IMR-90 (cell line): ENCODE measurements around the gene PRKRIP1. TPM values are rescaled to one million over a fixed set of nuclear protein-coding genes. Genes with fewer than 3 reads are reported as not detected.
A peak's percentile ranks its signal among the peaks of the same experiment; 100 is the strongest.

Source experiments
- ATAC-seq: fragments of 200-7000 bp; cut with Tn5 transposase; 2 replicates; pipeline ENCODE4 v1.9.1; 2020; ENCODE audit warnings: low read depth, mild to moderate bottlenecking, moderate library complexity
- BruUV-seq: library from RNA; stranded (reverse); fragments of 400-500 nt; replicated peaks from 2 replicates; lab custom pipeline; 2021; lab: Mats Ljungman, UMichigan
- CTCF ChIA-PET: fragments of 300-600 bp; formaldehyde crosslinking; extraction: SDS; loops from one replicate; lab custom pipeline; 2021; ENCODE audit warnings: antibody characterized with exemption; lab: Yijun Ruan, JAX
- POLR2A ChIA-PET: fragments of 300-600 bp; sonication (Branson Sonifier 250); formaldehyde crosslinking; loops from one replicate; lab custom pipeline; 2022; ENCODE audit warnings: antibody characterized with exemption; ENCODE audit not compliant: unreplicated experiment; lab: Charles Lee
- DNase-seq: peaks from one replicate; pipeline ENCODE4 v3.0.0; 2013
- H2AFZ ChIP-seq: replicated peaks from 2 replicates; pipeline ENCODE3; 2013; ENCODE audit warnings: low read length, mild to moderate bottlenecking; ENCODE audit not compliant: poor library complexity
- H2AK5ac ChIP-seq: 2 replicates; pipeline ENCODE4 v1.6.1; 2013; ENCODE audit warnings: low read depth, low read length, inconsistent platforms
- H2AK9ac ChIP-seq: replicated peaks from 2 replicates; pipeline ENCODE3; 2013; ENCODE audit warnings: mild to moderate bottlenecking, low read depth, low read length, moderate library complexity; ENCODE audit not compliant: poor library complexity
- H2BK120ac ChIP-seq: 2 replicates; pipeline ENCODE4 v1.6.1; 2013; ENCODE audit warnings: low read depth, low read length, inconsistent platforms
- H2BK15ac ChIP-seq: 3 replicates; pipeline ENCODE4 v1.6.1; 2013; ENCODE audit warnings: low read depth, low read length, inconsistent platforms
- H2BK20ac ChIP-seq: 2 replicates; pipeline ENCODE4 v1.6.1; 2013; ENCODE audit warnings: low read depth, mild to moderate bottlenecking, inconsistent platforms, low read length, moderate library complexity
- H2BK5ac ChIP-seq: 2 replicates; pipeline ENCODE4 v1.6.1; 2013; ENCODE audit warnings: mild to moderate bottlenecking, low read depth, low read length, inconsistent platforms; ENCODE audit not compliant: poor library complexity, severe bottlenecking
- H3K14ac ChIP-seq: replicated peaks from 2 replicates; pipeline ENCODE4 v1.6.1; 2013; ENCODE audit warnings: low read depth, low read length, inconsistent platforms
- H3K18ac ChIP-seq: 2 replicates; pipeline ENCODE4 v1.6.1; 2013; ENCODE audit warnings: low read depth, low read length, control low read depth
- H3K23ac ChIP-seq: 2 replicates; pipeline ENCODE4 v1.6.1; 2013; ENCODE audit warnings: low read depth, low read length, inconsistent platforms
- H3K27ac ChIP-seq: 2 replicates; pipeline ENCODE4 v1.5.1; 2013; ENCODE audit warnings: mild to moderate bottlenecking, control low read depth, low read length; ENCODE audit not compliant: insufficient read depth
- H3K27me3 ChIP-seq: 2 replicates; pipeline ENCODE4 v1.6.1; 2013; ENCODE audit warnings: low read length; ENCODE audit not compliant: control insufficient read depth, insufficient read depth
- H3K36me3 ChIP-seq: 2 replicates; pipeline ENCODE4 v1.6.1; 2013; ENCODE audit warnings: low read length, mixed read lengths; ENCODE audit not compliant: control insufficient read depth, insufficient read depth
- H3K4ac ChIP-seq: 2 replicates; pipeline ENCODE4 v1.6.1; 2013; ENCODE audit warnings: low read depth, low read length, inconsistent platforms
- H3K4me1 ChIP-seq: 2 replicates; pipeline ENCODE4 v1.6.1; 2013; ENCODE audit warnings: low read length, mixed read lengths; ENCODE audit not compliant: control insufficient read depth, insufficient read depth
- H3K4me2 ChIP-seq: 2 replicates; pipeline ENCODE4 v1.6.1; 2013; ENCODE audit warnings: low read depth, mild to moderate bottlenecking, control low read depth, low read length, moderate library complexity
- H3K4me3 ChIP-seq: 2 replicates; pipeline ENCODE4 v1.5.1; 2013; ENCODE audit warnings: low read depth, mild to moderate bottlenecking, control low read depth, low read length, moderate library complexity; ENCODE audit not compliant: insufficient read depth
- H3K56ac ChIP-seq: 2 replicates; pipeline ENCODE4 v1.6.1; 2013; ENCODE audit warnings: low read length, inconsistent platforms; ENCODE audit not compliant: insufficient read depth; ENCODE audit errors: extremely low read depth
- H3K79me1 ChIP-seq, 2 experiments: 2 replicates each; pipeline ENCODE4 v1.6.1; 2013; ENCODE audit warnings: low read length in 2 of 2, inconsistent platforms in 1 of 2, low read depth in 1 of 2
- H3K9ac ChIP-seq: 2 replicates; pipeline ENCODE4 v1.6.1; 2013; ENCODE audit warnings: low read depth, low read length, control low read depth
- H3K9me1 ChIP-seq: 2 replicates; pipeline ENCODE4 v1.6.1; 2013; ENCODE audit warnings: low read length, inconsistent platforms; ENCODE audit not compliant: insufficient read depth
- H3K9me3 ChIP-seq: 2 replicates; pipeline ENCODE4 v1.6.1; 2013; ENCODE audit warnings: low read length; ENCODE audit not compliant: control insufficient read depth, insufficient read depth
- H4K20me1 ChIP-seq: 2 replicates; pipeline ENCODE4 v1.6.1; 2013; ENCODE audit warnings: low read length, inconsistent platforms; ENCODE audit not compliant: insufficient read depth
- H4K5ac ChIP-seq: 2 replicates; pipeline ENCODE4 v1.6.1; 2013; ENCODE audit warnings: mild to moderate bottlenecking, low read depth, low read length, control low read depth
- H4K8ac ChIP-seq, 2 experiments: 2 replicates each; pipeline ENCODE4 v1.6.1; 2013; ENCODE audit warnings: low read depth in 2 of 2, low read length in 2 of 2, control low read depth in 1 of 2, inconsistent platforms in 1 of 2
- H4K91ac ChIP-seq: 2 replicates; pipeline ENCODE4 v1.6.1; 2013; ENCODE audit warnings: low read depth, low read length, inconsistent platforms; ENCODE audit not compliant: insufficient read depth
- CEBPB ChIP-seq: IDR thresholded peaks from 2 replicates; pipeline ENCODE4 v1.6.1; 2012; ENCODE audit warnings: low read depth, low read length, improper control_type of control experiment
- MXI1 ChIP-seq: IDR thresholded peaks from 2 replicates; pipeline ENCODE4 v1.6.1; 2012; ENCODE audit warnings: low read depth, mild to moderate bottlenecking, low read length, moderate library complexity, borderline replicate concordance
- NFE2L2 ChIP-seq: fragments of 150-350 bp; IDR thresholded peaks from 2 replicates; pipeline ENCODE4 v1.6.1; 2016; ENCODE audit warnings: low read depth, mild to moderate bottlenecking, low read length
- POLR2A ChIP-seq: IDR thresholded peaks from 2 replicates; pipeline ENCODE4 v1.6.1; 2012; ENCODE audit warnings: mild to moderate bottlenecking, low read depth, low read length
- RCOR1 ChIP-seq: IDR thresholded peaks from 2 replicates; pipeline ENCODE4 v1.6.1; 2012; ENCODE audit warnings: mild to moderate bottlenecking, low read length, improper control_type of control experiment; ENCODE audit not compliant: insufficient replicate concordance
- RFX5 ChIP-seq: IDR thresholded peaks from 2 replicates; pipeline ENCODE4 v1.8.0; 2012; ENCODE audit warnings: low read depth, mild to moderate bottlenecking, low read length, moderate library complexity
- WGBS, 2 experiments: methylation state at CpG; one replicate each; pipeline versions ENCODE4 v1.1.5 to v1.1.7; 2013; ENCODE audit warnings: missing lambda C conversion rate in 2 of 2; ENCODE audit not compliant: insufficient read length in 1 of 2; ENCODE audit errors: extremely low coverage in 2 of 2; 5-methylcytosine and 5-hydroxymethylcytosine counted together
- dilution Hi-C: fragments of 300-500 bp; cut with HindIII; formaldehyde crosslinking; loops from one replicate; pipeline ENCODE4 v1.14.3; 2018; ENCODE audit warnings: low sequenced_read_pairs; ENCODE audit not compliant: unreplicated experiment
- in situ Hi-C: fragments of 300-500 bp; cut with MboI; formaldehyde crosslinking; loops from 3 replicates; pipeline ENCODE4 v1.14.3; 2019; ENCODE audit warnings: low sequenced_read_pairs, inconsistent platforms, mixed read lengths
- intact Hi-C: fragments of 100-400 bp; cut with micrococcal nuclease; formaldehyde crosslinking; loops from 2 replicates; pipeline ENCODE4 v1.10.0; 2022
- polyA plus RNA-seq, 3 experiments: library from polyadenylated mRNA; depleted of rRNA; stranded (reverse); fragments of >200 nt; gene quantifications; 2 replicates each; pipeline ENCODE4 v1.2.3, GENCODE V29; 2012; ENCODE audit warnings: low replicate concordance in 1 of 3
- total RNA-seq: library from RNA; depleted of rRNA; stranded (reverse); fragments of >200 nt; gene quantifications from 2 replicates; pipeline ENCODE4 v1.2.3, GENCODE V29; 2012
- TF ChIP-seq, protein P1 (sequence below): fragments of 150-350 bp; IDR thresholded peaks from 2 replicates; pipeline ENCODE4 v1.6.1; 2017; ENCODE audit warnings: mild to moderate bottlenecking, antibody characterized with exemption, low read length, low read depth
- TF ChIP-seq, protein P2 (sequence below): conservative IDR thresholded peaks from 2 replicates; pipeline ENCODE4 v1.5.1; 2012; ENCODE audit warnings: mild to moderate bottlenecking, low read depth, low read length, improper control_type of control experiment

Gene PRKRIP1
- total and polyA plus RNA-seq, 2 of the 4 experiments (the other 2 are of a cell fraction) = 6.5 to 21.6 TPM

DNA sequence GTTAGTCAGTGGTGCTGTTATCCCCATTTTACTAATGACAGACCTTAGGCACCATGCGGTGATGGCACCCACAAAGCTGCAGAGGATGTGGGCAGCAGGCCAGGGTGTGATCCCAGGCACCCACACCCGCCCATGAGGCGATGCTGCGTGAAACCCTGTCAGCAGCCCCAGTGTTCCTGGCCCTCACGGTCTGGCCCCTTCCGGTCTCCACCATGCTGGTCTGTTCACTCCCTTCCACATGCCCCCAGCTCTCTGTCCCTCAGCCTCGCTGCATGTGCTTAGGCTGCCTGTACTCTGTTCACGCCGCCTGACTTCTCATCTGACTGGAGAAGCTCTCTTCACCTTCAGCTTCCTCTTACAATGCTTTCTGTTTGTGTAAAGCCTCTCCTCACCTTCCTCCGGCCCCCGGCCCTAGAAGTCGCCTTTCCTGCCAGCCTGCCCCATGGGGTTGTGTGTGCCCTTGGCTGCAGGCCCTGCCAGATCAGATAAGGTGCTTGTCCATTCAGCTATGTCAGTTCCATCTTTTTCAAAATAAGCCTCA, 19.6 kb downstream of the PRKRIP1 start:
- peaks cover 54% of the 10 kb centered on the region for H3K36me3 ChIP-seq
- no peak overlapping the region for H4K5ac ChIP-seq
- no peak overlapping the region for H2AFZ ChIP-seq
- H2AK5ac ChIP-seq = no peak overlapping the region
- no peak overlapping the region for H3K14ac ChIP-seq
- POLR2A ChIA-PET = no interaction called here
- peaks cover 9% of the 10 kb centered on the region for H4K20me1 ChIP-seq
- TF ChIP-seq MXI1 (no peak), CEBPB (no peak), NFE2L2 (no peak), RCOR1 (no peak), RFX5 (no peak), POLR2A (no peak)
- TF ChIP-seq, protein P1, sequence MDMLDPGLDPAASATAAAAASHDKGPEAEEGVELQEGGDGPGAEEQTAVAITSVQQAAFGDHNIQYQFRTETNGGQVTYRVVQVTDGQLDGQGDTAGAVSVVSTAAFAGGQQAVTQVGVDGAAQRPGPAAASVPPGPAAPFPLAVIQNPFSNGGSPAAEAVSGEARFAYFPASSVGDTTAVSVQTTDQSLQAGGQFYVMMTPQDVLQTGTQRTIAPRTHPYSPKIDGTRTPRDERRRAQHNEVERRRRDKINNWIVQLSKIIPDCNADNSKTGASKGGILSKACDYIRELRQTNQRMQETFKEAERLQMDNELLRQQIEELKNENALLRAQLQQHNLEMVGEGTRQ = no peak
- TF ChIP-seq, protein P2, sequence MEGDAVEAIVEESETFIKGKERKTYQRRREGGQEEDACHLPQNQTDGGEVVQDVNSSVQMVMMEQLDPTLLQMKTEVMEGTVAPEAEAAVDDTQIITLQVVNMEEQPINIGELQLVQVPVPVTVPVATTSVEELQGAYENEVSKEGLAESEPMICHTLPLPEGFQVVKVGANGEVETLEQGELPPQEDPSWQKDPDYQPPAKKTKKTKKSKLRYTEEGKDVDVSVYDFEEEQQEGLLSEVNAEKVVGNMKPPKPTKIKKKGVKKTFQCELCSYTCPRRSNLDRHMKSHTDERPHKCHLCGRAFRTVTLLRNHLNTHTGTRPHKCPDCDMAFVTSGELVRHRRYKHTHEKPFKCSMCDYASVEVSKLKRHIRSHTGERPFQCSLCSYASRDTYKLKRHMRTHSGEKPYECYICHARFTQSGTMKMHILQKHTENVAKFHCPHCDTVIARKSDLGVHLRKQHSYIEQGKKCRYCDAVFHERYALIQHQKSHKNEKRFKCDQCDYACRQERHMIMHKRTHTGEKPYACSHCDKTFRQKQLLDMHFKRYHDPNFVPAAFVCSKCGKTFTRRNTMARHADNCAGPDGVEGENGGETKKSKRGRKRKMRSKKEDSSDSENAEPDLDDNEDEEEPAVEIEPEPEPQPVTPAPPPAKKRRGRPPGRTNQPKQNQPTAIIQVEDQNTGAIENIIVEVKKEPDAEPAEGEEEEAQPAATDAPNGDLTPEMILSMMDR = no peak
- H3K9me3 ChIP-seq = no peaks in the 10 kb centered on the region
- no peak overlapping the region for H2BK120ac ChIP-seq
- H3K18ac ChIP-seq = no peak overlapping the region
- H3K9me1 ChIP-seq = peaks cover 3% of the 10 kb centered on the region; the same call in 1 of the 2 replicates
- WGBS, 2 experiments = no CpG with 5 or more reads among the region's 12 CpGs
- no peak overlapping the region for H3K4ac ChIP-seq
- H4K91ac ChIP-seq = no peak overlapping the region
- no peak overlapping the region for H3K23ac ChIP-seq
- H3K4me3 ChIP-seq = no peak overlapping the region
- dilution Hi-C loops (no loop called here), intact Hi-C loops (no loop called here), in situ Hi-C loops (no loop called here)
- no peak for DNase-seq
- H3K4me1 ChIP-seq = no peaks in the 10 kb centered on the region
- H4K8ac ChIP-seq = no peak overlapping the region
- CTCF ChIA-PET = no interaction called here
- no peak overlapping the region for H3K56ac ChIP-seq
- H3K4me2 ChIP-seq = no peak overlapping the region
- H3K9ac ChIP-seq = no peak overlapping the region
- BruUV-seq = no TSS peak
- H3K27me3 ChIP-seq = no peaks in the 10 kb centered on the region
- ATAC-seq = no peak
- H3K27ac ChIP-seq = no peak overlapping the region
- no peak overlapping the region for H2BK5ac ChIP-seq
- no peak overlapping the region for H2BK15ac ChIP-seq
- H2AK9ac ChIP-seq = peak overlapping the region; percentile 3
- peaks cover 33 to 68% of the 10 kb centered on the region in 2 experiments for H3K79me1 ChIP-seq
- no peak overlapping the region for H2BK20ac ChIP-seq
